Activated naive CD8-positive, alpha-beta T cell treated with anti-CD3 and anti-CD28 coated beads for 36 hours (primary cell): ENCODE data around the gene RAB6A. TPM values are rescaled to one million over a fixed set of nuclear protein-coding genes. Genes with fewer than 3 reads are reported as not detected.
"Not testable (repeated sequence)": the region's sequence is repeated elsewhere in the genome, so short reads cannot be mapped to it uniquely, and the experiment has no call there.

Source experiments
- DNase-seq: peaks from one replicate; pipeline ENCODE4 v3.0.0; 2021
- H3K27ac Mint-ChIP-seq: one replicate; pipeline ENCODE4 v1.8.0; 2022; ENCODE audit warnings: mild to moderate bottlenecking, moderate library complexity, mixed read lengths
- H3K27me3 Mint-ChIP-seq: one replicate; pipeline ENCODE4 v1.8.0; 2022; ENCODE audit warnings: mild to moderate bottlenecking, mixed read lengths
- H3K36me3 Mint-ChIP-seq: one replicate; pipeline ENCODE4 v1.8.0; 2021; ENCODE audit warnings: mild to moderate bottlenecking, mixed read lengths
- H3K4me1 Mint-ChIP-seq: one replicate; pipeline ENCODE4 v1.8.0; 2021; ENCODE audit warnings: mixed read lengths
- H3K4me3 Mint-ChIP-seq: one replicate; pipeline ENCODE4 v1.8.0; 2022; ENCODE audit warnings: mild to moderate bottlenecking, moderate library complexity, mixed read lengths
- H3K9me3 Mint-ChIP-seq: one replicate; pipeline ENCODE4 v1.8.0; 2022; ENCODE audit warnings: mixed read lengths
- total RNA-seq, 2 experiments: library from RNA; stranded (reverse); gene quantifications; one replicate each; pipeline ENCODE4 v1.2.3, GENCODE V29; 2021

RAB6A gene
- total RNA-seq, 2 experiments from 2014 or later, result 54.7 to 57.3 TPM

- Mint-ChIP-seq H3K4me3 (no peak overlapping the region), H3K4me1 (peaks cover 20% of the 10 kb centered on the region), H3K36me3 (peaks cover 11% of the 10 kb centered on the region), H3K9me3 (no peaks in the 10 kb centered on the region), H3K27me3 (no peaks in the 10 kb centered on the region), H3K27ac (no peak overlapping the region)
- DNase-seq, result no peak
Measured at GRCh38 chr11:73752216-73752867, 8.5 kb downstream of the RAB6A start.

- H3K9me3 Mint-ChIP-seq, H3K27me3 Mint-ChIP-seq, DNase-seq, H3K27ac Mint-ChIP-seq, H3K4me3 Mint-ChIP-seq: not testable (repeated sequence)
- Mint-ChIP-seq H3K36me3 (peaks cover 11% of the 10 kb centered on the region), H3K4me1 (peaks cover 20% of the 10 kb centered on the region)
Measured at GRCh38 chr11:73750862-73751261, 10.0 kb downstream of the RAB6A start.

GRCh38 chr11:73750228-73750627, 10.6 kb downstream of the RAB6A start:
- no peak for DNase-seq
- H3K27me3 Mint-ChIP-seq, result no peaks in the 10 kb centered on the region
- peaks cover 18% of the 10 kb centered on the region for H3K4me1 Mint-ChIP-seq
- no peak overlapping the region for H3K27ac Mint-ChIP-seq
- H3K9me3 Mint-ChIP-seq, result no peaks in the 10 kb centered on the region
- no peak overlapping the region for H3K4me3 Mint-ChIP-seq
- peaks cover 8% of the 10 kb centered on the region for H3K36me3 Mint-ChIP-seq

- Mint-ChIP-seq H3K9me3 (no peaks in the 10 kb centered on the region), H3K27ac (no peak overlapping the region), H3K27me3 (no peaks in the 10 kb centered on the region), H3K36me3 (peaks cover 8% of the 10 kb centered on the region), H3K4me3 (no peak overlapping the region), H3K4me1 (peaks cover 20% of the 10 kb centered on the region)
- DNase-seq, result no peak
Measured at GRCh38 chr11:73749118-73749517, 11.8 kb downstream of the RAB6A start.

- Mint-ChIP-seq H3K4me1 (peaks cover 24% of the 10 kb centered on the region), H3K36me3 (peaks cover 11% of the 10 kb centered on the region)
Measured at GRCh38 chr11:73748300-73748699, 12.6 kb downstream of the RAB6A start.

GRCh38 chr11:73747762-73748161, 13.1 kb downstream of the RAB6A start:
- no peak overlapping the region for H3K4me3 Mint-ChIP-seq
- no peak overlapping the region for H3K27ac Mint-ChIP-seq
- no peaks in the 10 kb centered on the region for H3K9me3 Mint-ChIP-seq
- H3K27me3 Mint-ChIP-seq, result no peaks in the 10 kb centered on the region
- DNase-seq, result no peak
- H3K36me3 Mint-ChIP-seq, result peaks cover 12% of the 10 kb centered on the region
- peaks cover 23% of the 10 kb centered on the region for H3K4me1 Mint-ChIP-seq

More at GRCh38 chr11:73748300-73748699, 12.6 kb downstream of the RAB6A start:
- H3K27ac Mint-ChIP-seq, result no peak overlapping the region
- no peak overlapping the region for H3K4me3 Mint-ChIP-seq
- DNase-seq, result no peak
- H3K9me3 Mint-ChIP-seq, result no peaks in the 10 kb centered on the region
- no peaks in the 10 kb centered on the region for H3K27me3 Mint-ChIP-seq

GRCh38 chr11:73746701-73747100, 14.2 kb downstream of the RAB6A start:
- Mint-ChIP-seq H3K4me3 (no peak overlapping the region), H3K27me3 (no peaks in the 10 kb centered on the region), H3K4me1 (peaks cover 15% of the 10 kb centered on the region), H3K27ac (no peak overlapping the region), H3K9me3 (no peaks in the 10 kb centered on the region), H3K36me3 (peaks cover 10% of the 10 kb centered on the region)
- DNase-seq, result no peak

GRCh38 chr11:73743045-73743444, 17.8 kb downstream of the RAB6A start:
- H3K4me1 Mint-ChIP-seq, result peaks cover 8% of the 10 kb centered on the region
- H3K27me3 Mint-ChIP-seq, result no peaks in the 10 kb centered on the region
- no peak overlapping the region for H3K4me3 Mint-ChIP-seq
- H3K9me3 Mint-ChIP-seq, result no peaks in the 10 kb centered on the region
- no peak overlapping the region for H3K27ac Mint-ChIP-seq
- H3K36me3 Mint-ChIP-seq, result peaks cover 4% of the 10 kb centered on the region
- DNase-seq, result no peak

GRCh38 chr11:73735959-73736358, 24.9 kb downstream of the RAB6A start:
- H3K27ac Mint-ChIP-seq, H3K27me3 Mint-ChIP-seq, H3K9me3 Mint-ChIP-seq, DNase-seq, H3K4me3 Mint-ChIP-seq: not testable (repeated sequence)
- peaks cover 12% of the 10 kb centered on the region for H3K36me3 Mint-ChIP-seq
- H3K4me1 Mint-ChIP-seq, result peaks cover 13% of the 10 kb centered on the region

- Mint-ChIP-seq H3K27ac (no peak overlapping the region), H3K27me3 (no peaks in the 10 kb centered on the region), H3K4me3 (no peak overlapping the region), H3K9me3 (no peaks in the 10 kb centered on the region), H3K36me3 (peaks cover 13% of the 10 kb centered on the region), H3K4me1 (peaks cover 15% of the 10 kb centered on the region)
- no peak for DNase-seq
Measured at GRCh38 chr11:73734993-73735392, 25.9 kb downstream of the RAB6A start.

GRCh38 chr11:73734011-73734410, 26.9 kb downstream of the RAB6A start:
- Mint-ChIP-seq H3K36me3 (peaks cover 22% of the 10 kb centered on the region), H3K4me1 (peaks cover 24% of the 10 kb centered on the region)
- not testable (repeated sequence) for H3K4me3 Mint-ChIP-seq, DNase-seq, H3K27me3 Mint-ChIP-seq, H3K27ac Mint-ChIP-seq, H3K9me3 Mint-ChIP-seq

- Mint-ChIP-seq H3K4me1 (peaks cover 33% of the 10 kb centered on the region), H3K36me3 (peaks cover 24% of the 10 kb centered on the region)
- not testable (repeated sequence) for DNase-seq, H3K9me3 Mint-ChIP-seq, H3K27me3 Mint-ChIP-seq, H3K27ac Mint-ChIP-seq, H3K4me3 Mint-ChIP-seq
Measured at GRCh38 chr11:73732936-73733335, 27.9 kb downstream of the RAB6A start.

GRCh38 chr11:73729594-73730206, 31.2 kb downstream of the RAB6A start:
- H3K4me3 Mint-ChIP-seq, result no peak overlapping the region
- H3K27me3 Mint-ChIP-seq, result no peaks in the 10 kb centered on the region
- H3K27ac Mint-ChIP-seq, result peak overlapping the region; percentile 36
- DNase-seq, result peak; percentile 13
- H3K4me1 Mint-ChIP-seq, result peaks cover 41% of the 10 kb centered on the region
- no peaks in the 10 kb centered on the region for H3K9me3 Mint-ChIP-seq
- H3K36me3 Mint-ChIP-seq, result peaks cover 32% of the 10 kb centered on the region

- Mint-ChIP-seq H3K4me1 (peaks cover 38% of the 10 kb centered on the region), H3K27me3 (no peaks in the 10 kb centered on the region), H3K4me3 (no peak overlapping the region), H3K27ac (no peak overlapping the region), H3K36me3 (peaks cover 28% of the 10 kb centered on the region), H3K9me3 (no peaks in the 10 kb centered on the region)
- no peak for DNase-seq
Measured at GRCh38 chr11:73728000-73728399, 32.9 kb downstream of the RAB6A start.

- H3K27me3 Mint-ChIP-seq, result no peaks in the 10 kb centered on the region
- H3K4me1 Mint-ChIP-seq, result peaks cover 40% of the 10 kb centered on the region
- H3K9me3 Mint-ChIP-seq, result no peaks in the 10 kb centered on the region
- DNase-seq, result no peak
- no peak overlapping the region for H3K4me3 Mint-ChIP-seq
- H3K27ac Mint-ChIP-seq, result no peak overlapping the region
- H3K36me3 Mint-ChIP-seq, result peaks cover 30% of the 10 kb centered on the region
Measured at GRCh38 chr11:73726825-73727224, 34.0 kb downstream of the RAB6A start.

GRCh38 chr11:73717136-73717535, 43.7 kb downstream of the RAB6A start:
- peaks cover 14% of the 10 kb centered on the region for H3K36me3 Mint-ChIP-seq
- H3K27ac Mint-ChIP-seq, result no peak overlapping the region
- no peak for DNase-seq
- no peak overlapping the region for H3K4me3 Mint-ChIP-seq
- peaks cover 6% of the 10 kb centered on the region for H3K4me1 Mint-ChIP-seq
- no peaks in the 10 kb centered on the region for H3K9me3 Mint-ChIP-seq
- H3K27me3 Mint-ChIP-seq, result no peaks in the 10 kb centered on the region
